HG02571 (cell line): ENCODE data around the gene SGK2.

Source experiments
- ATAC-seq: cut with Tn5 transposase; IDR thresholded peaks from one replicate; pipeline ENCODE4 v1.9.1; 2021; ENCODE audit warnings: mild to moderate bottlenecking, moderate library complexity; ENCODE audit not compliant: unreplicated experiment

SGK2 gene

GRCh38 chr20:43558412-43559146 is at the start of gene SGK2:
TSS of gene SGK2 (plus strand) at chr20:43559027. CDS start at chr20:43566496, 7,469 bp downstream.
- ATAC-seq = no peak

GRCh38 chr20:43511879-43512278 is 46.9 kb upstream of the SGK2 start:
- ATAC-seq = no peak

- ATAC-seq = no peak
These were observed 45.4 kb upstream of the SGK2 start for GRCh38 chr20:43513372-43513930.

GRCh38 chr20:43513931-43514647 is 44.7 kb upstream of the SGK2 start:
- peak; percentile 71 for ATAC-seq

- ATAC-seq = peak; percentile 19
These were observed 44.2 kb upstream of the SGK2 start for GRCh38 chr20:43514648-43514999.

- no peak for ATAC-seq
These were observed 43.2 kb upstream of the SGK2 start for GRCh38 chr20:43515628-43516027.

GRCh38 chr20:43516251-43516824 is 42.5 kb upstream of the SGK2 start:
- ATAC-seq = no peak

GRCh38 chr20:43520074-43520630 is 38.7 kb upstream of the SGK2 start:
- no peak for ATAC-seq

GRCh38 chr20:43525021-43525420 is 33.8 kb upstream of the SGK2 start:
- no peak for ATAC-seq

- ATAC-seq = no peak
These were observed 30.5 kb upstream of the SGK2 start for GRCh38 chr20:43528258-43528875.

- no peak for ATAC-seq
These were observed 29.8 kb upstream of the SGK2 start for GRCh38 chr20:43529051-43529450.

- ATAC-seq = no peak
These were observed 29.2 kb upstream of the SGK2 start for GRCh38 chr20:43529457-43530153.

GRCh38 chr20:43530321-43531090 is 28.3 kb upstream of the SGK2 start:
- ATAC-seq = no peak

GRCh38 chr20:43531091-43531443 is 27.8 kb upstream of the SGK2 start:
- ATAC-seq = no peak

- ATAC-seq = no peak
These were observed 26.3 kb upstream of the SGK2 start for GRCh38 chr20:43532416-43533055.

GRCh38 chr20:43533060-43533459 is 25.8 kb upstream of the SGK2 start:
- no peak for ATAC-seq

GRCh38 chr20:43534016-43534415 is 24.8 kb upstream of the SGK2 start:
- no peak for ATAC-seq

GRCh38 chr20:43534791-43535350 is 24.0 kb upstream of the SGK2 start:
- ATAC-seq = no peak
